GM12878 (cell line): ENCODE measurements around the gene FAHD1. TPM values are rescaled to one million over a fixed set of nuclear protein-coding genes. Genes with fewer than 3 reads are reported as not detected.

Experiments used
- ATAC-seq: fragments of 200-7000 bp; cut with Tn5 transposase; 3 replicates; pipeline ENCODE4 v1.9.1; 2020; ENCODE audit warnings: mild to moderate bottlenecking, moderate library complexity
- BruUV-seq: library from RNA; stranded (reverse); fragments of 400-500 nt; replicated peaks from 2 replicates; lab custom pipeline; 2021; lab: Mats Ljungman, UMichigan
- CTCF ChIA-PET: fragments of 300-600 bp; sonication (Branson Sonifier 250); formaldehyde crosslinking; extraction: SDS; loops from one replicate; lab custom pipeline; 2021; ENCODE audit warnings: inconsistent platforms; lab: Yijun Ruan, JAX
- POLR2A ChIA-PET: fragments of 350-600 bp; formaldehyde crosslinking; extraction: SDS; loops from one replicate; lab custom pipeline; 2021; ENCODE audit warnings: inconsistent platforms; lab: Charles Lee
- RAD21 ChIA-PET: fragments of 300-600 bp; sonication (Branson Sonifier 250); formaldehyde crosslinking; loops from one replicate; lab custom pipeline; 2023; ENCODE audit warnings: antibody characterized with exemption; ENCODE audit not compliant: unreplicated experiment; lab: Charles Lee
- SMC1A ChIA-PET: fragments of 300-600 bp; sonication (Branson Sonifier 250); formaldehyde crosslinking; loops from one replicate; lab custom pipeline; 2023; ENCODE audit not compliant: unreplicated experiment, uncharacterized antibody; lab: Charles Lee
- DNase-seq: peaks from one replicate; pipeline ENCODE4 v3.0.0-alpha.2; 2011; ENCODE audit warnings: low read depth, low spot score
- FAIRE-seq: peaks from 3 replicates; lab custom pipeline; 2011; peaks lifted over from hg19 to GRCh38; lab: Jason Lieb, UNC
- H2AFZ ChIP-seq: 2 replicates; pipeline ENCODE4 v1.6.0; 2011; ENCODE audit warnings: low read depth, low read length, control low read depth; ENCODE audit not compliant: control insufficient read depth
- H3K27ac ChIP-seq: 2 replicates; pipeline ENCODE4 v1.5.1; 2011; ENCODE audit warnings: control low read depth; ENCODE audit not compliant: control insufficient read depth, insufficient read depth
- H3K27me3 ChIP-seq, 2 experiments: replicated peaks in 1 of 2; 2 replicates each; pipeline versions ENCODE4 v1.6.0 to v1.6.1; 2011; ENCODE audit warnings: low read length in 1 of 2; ENCODE audit not compliant: control insufficient read depth in 2 of 2, insufficient read depth in 2 of 2
- H3K36me3 ChIP-seq, 2 experiments: 2 replicates each; pipeline ENCODE4 v1.5.1; 2011; ENCODE audit warnings: low read length in 1 of 2; ENCODE audit not compliant: control insufficient read depth in 2 of 2, insufficient read depth in 2 of 2
- H3K4me1 ChIP-seq: 2 replicates; pipeline ENCODE4 v1.6.1; 2011; ENCODE audit warnings: mild to moderate bottlenecking, low read length, moderate library complexity, mixed read lengths; ENCODE audit not compliant: control insufficient read depth, insufficient read depth
- H3K4me2 ChIP-seq: 2 replicates; pipeline ENCODE4 v1.6.0; 2011; ENCODE audit warnings: control low read depth; ENCODE audit not compliant: control insufficient read depth, insufficient read depth
- H3K4me3 ChIP-seq: fragments of 200-600 bp; sonication (generic); 2 replicates; pipeline ENCODE4 v1.5.1; 2016
- H3K79me2 ChIP-seq: 2 replicates; pipeline ENCODE4 v1.6.0; 2011; ENCODE audit warnings: low read length; ENCODE audit not compliant: control insufficient read depth, insufficient read depth
- H3K9ac ChIP-seq: 2 replicates; pipeline ENCODE4 v1.8.0; 2011; ENCODE audit warnings: low read length, control low read depth, mixed read lengths; ENCODE audit not compliant: control insufficient read depth, insufficient read depth
- H3K9me3 ChIP-seq: replicated peaks from 3 replicates; pipeline ENCODE4 v1.5.1; 2011; ENCODE audit warnings: mild to moderate bottlenecking, low read length; ENCODE audit not compliant: control insufficient read depth, insufficient read depth
- H4K20me1 ChIP-seq: 2 replicates; pipeline ENCODE4 v1.6.0; 2011; ENCODE audit not compliant: control insufficient read depth, insufficient read depth
- BMI1 ChIP-seq: fragments of 450-650 bp; IDR thresholded peaks from 2 replicates; pipeline ENCODE4 v1.6.1; 2016; ENCODE audit warnings: mild to moderate bottlenecking, moderate library complexity, borderline replicate concordance
- EP300 ChIP-seq, 2 experiments: fragments of 150-350 bp in 1 of 2; IDR thresholded peaks; 2 replicates each; pipeline ENCODE4 v1.6.1; 2011 to 2012; ENCODE audit warnings: low read depth in 2 of 2, low read length in 2 of 2, borderline replicate concordance in 1 of 2, improper control_type of control experiment in 1 of 2, inconsistent platforms in 1 of 2; ENCODE audit not compliant: control insufficient read depth in 1 of 2
- ETV6 ChIP-seq, 2 experiments: fragments of 450-650 bp in 1 of 2; IDR thresholded peaks in 1 of 2; conservative IDR thresholded peaks in 1 of 2; 2 replicates each; pipeline ENCODE4 v1.6.1; 2014; ENCODE audit warnings: antibody characterized with exemption in 1 of 2, borderline replicate concordance in 1 of 2, low read depth in 1 of 2, mild to moderate bottlenecking in 1 of 2, moderate library complexity in 1 of 2
- HDAC2 ChIP-seq: fragments of 200-600 bp; sonication (generic); IDR thresholded peaks from 2 replicates; pipeline ENCODE4 v1.6.1; 2017
- HDAC6 ChIP-seq: fragments of 200-600 bp; sonication (generic); IDR thresholded peaks from one replicate; pipeline ENCODE4 v1.8.0; 2017; ENCODE audit warnings: antibody characterized with exemption; ENCODE audit not compliant: unreplicated experiment
- KAT2A ChIP-seq: conservative IDR thresholded peaks from 2 replicates; pipeline ENCODE4 v1.6.1; 2011; ENCODE audit warnings: low read depth, low read length; ENCODE audit not compliant: control insufficient read depth
- MTA2 ChIP-seq: fragments of 450-650 bp; IDR thresholded peaks from 2 replicates; pipeline ENCODE4 v1.6.1; 2016; ENCODE audit warnings: low read depth, mild to moderate bottlenecking, moderate library complexity
- NFYA ChIP-seq: IDR thresholded peaks from 2 replicates; pipeline ENCODE4 v1.6.1; 2011; ENCODE audit warnings: low read depth, mild to moderate bottlenecking, low read length, improper control_type of control experiment, borderline replicate concordance
- NFYB ChIP-seq: IDR thresholded peaks from 2 replicates; pipeline ENCODE4 v1.6.1; 2011; ENCODE audit warnings: low read depth, mild to moderate bottlenecking, low read length, improper control_type of control experiment, moderate library complexity; ENCODE audit not compliant: insufficient read depth
- POLR2AphosphoS5 ChIP-seq: IDR thresholded peaks from 2 replicates; pipeline ENCODE4 v1.6.1; 2011; ENCODE audit warnings: mild to moderate bottlenecking, low read length, inconsistent platforms
- RAD21 ChIP-seq: IDR thresholded peaks from 2 replicates; pipeline ENCODE4 v1.6.1; 2011; ENCODE audit warnings: mild to moderate bottlenecking, low read depth, low read length, moderate library complexity; ENCODE audit not compliant: insufficient read depth
- RELA ChIP-seq: fragments of 450-650 bp; IDR thresholded peaks from 2 replicates; pipeline ENCODE4 v1.8.0; 2014; ENCODE audit warnings: borderline replicate concordance; ENCODE audit not compliant: partially characterized antibody
- SPI1 ChIP-seq: IDR thresholded peaks from 2 replicates; pipeline ENCODE4 v1.6.1; 2011; ENCODE audit warnings: low read depth, mild to moderate bottlenecking, low read length, moderate library complexity, borderline replicate concordance; ENCODE audit not compliant: insufficient read depth
- SREBF2 ChIP-seq: IDR thresholded peaks from 2 replicates; pipeline ENCODE4 v1.6.1; 2012; ENCODE audit warnings: mild to moderate bottlenecking, low read length
- ZNF207 ChIP-seq: fragments of 450-650 bp; IDR thresholded peaks from 2 replicates; pipeline ENCODE4 v1.6.1; 2014; ENCODE audit warnings: antibody characterized with exemption, mild to moderate bottlenecking, borderline replicate concordance
- WGBS: methylation state at CpG from one replicate; pipeline ENCODE4 v1.1.6; 2016; ENCODE audit warnings: low lambda C conversion rate; ENCODE audit not compliant: insufficient replicate concordance, insufficient coverage; ENCODE audit errors: missing lambda C conversion rate; 5-methylcytosine and 5-hydroxymethylcytosine counted together
- in situ Hi-C: fragments of 300-500 bp; cut with MboI; formaldehyde crosslinking; loops from 9 replicates; pipeline ENCODE4 v1.14.3; 2018; ENCODE audit warnings: mixed read lengths
- intact Hi-C: fragments of 100-400 bp; cut with micrococcal nuclease; formaldehyde crosslinking; loops from one replicate; pipeline ENCODE4 v1.14.2; 2022; ENCODE audit not compliant: unreplicated experiment
- polyA plus RNA-seq, 11 experiments: library from polyadenylated mRNA; depleted of rRNA in 4 of 11; unstranded in 6 of 11; stranded (reverse) in 5 of 11; fragments of >200 nt; fragmentation: Nextera tagmentation in 4 of 11; fragmentation: Illumina TruSeq in 1 of 11; extraction: Ambion mirVana in 4 of 11; extraction: Trizol in 1 of 11; gene quantifications; 1 replicate in 1 of 11; 2 replicates in 10 of 11; pipeline versions ENCODE4 v1.2.1 to v1.2.3, GENCODE V29; 2011 to 2016; ENCODE audit warnings: inconsistent platforms in 2 of 11, missing spikeins in 2 of 11, low read depth in 1 of 11
- total RNA-seq, 4 experiments: library from RNA; depleted of rRNA in 3 of 4; stranded (reverse); fragments of >200 nt in 3 of 4; fragmentation: Illumina TruSeq in 1 of 4; extraction: Trizol in 1 of 4; gene quantifications; 2 replicates each; pipeline versions ENCODE4 v1.2.1 to v1.2.3, GENCODE V29; 2013 to 2021
- TF ChIP-seq, protein P1 (sequence below): IDR thresholded peaks from 2 replicates; pipeline ENCODE4 v1.6.1; 2011; ENCODE audit warnings: mild to moderate bottlenecking, low read depth, low read length, moderate library complexity; ENCODE audit not compliant: insufficient replicate concordance
- TF ChIP-seq, protein P2 (sequence below), 3 experiments: IDR thresholded peaks in 2 of 3; conservative IDR thresholded peaks in 1 of 3; 2 replicates each; pipeline ENCODE4 v1.5.1; 2011; ENCODE audit warnings: low read depth in 3 of 3, low read length in 3 of 3, mild to moderate bottlenecking in 3 of 3, control low read depth in 2 of 3, moderate library complexity in 2 of 3, inconsistent platforms in 1 of 3, mixed read lengths in 1 of 3; ENCODE audit not compliant: control insufficient read depth in 2 of 3, insufficient read depth in 1 of 3; ENCODE audit errors: extremely low read depth in 1 of 3
- TF ChIP-seq, protein P3 (sequence below): IDR thresholded peaks from 2 replicates; pipeline ENCODE4 v1.6.1; 2012; ENCODE audit warnings: low read depth, low read length, improper control_type of control experiment

FAHD1 gene
- total and polyA plus RNA-seq, 10 of the 15 experiments (the other 5 are each of a cell fraction or from before 2014, with no cell fraction given) = 4.3 to 43.0 (median 18.8) TPM

DNA sequence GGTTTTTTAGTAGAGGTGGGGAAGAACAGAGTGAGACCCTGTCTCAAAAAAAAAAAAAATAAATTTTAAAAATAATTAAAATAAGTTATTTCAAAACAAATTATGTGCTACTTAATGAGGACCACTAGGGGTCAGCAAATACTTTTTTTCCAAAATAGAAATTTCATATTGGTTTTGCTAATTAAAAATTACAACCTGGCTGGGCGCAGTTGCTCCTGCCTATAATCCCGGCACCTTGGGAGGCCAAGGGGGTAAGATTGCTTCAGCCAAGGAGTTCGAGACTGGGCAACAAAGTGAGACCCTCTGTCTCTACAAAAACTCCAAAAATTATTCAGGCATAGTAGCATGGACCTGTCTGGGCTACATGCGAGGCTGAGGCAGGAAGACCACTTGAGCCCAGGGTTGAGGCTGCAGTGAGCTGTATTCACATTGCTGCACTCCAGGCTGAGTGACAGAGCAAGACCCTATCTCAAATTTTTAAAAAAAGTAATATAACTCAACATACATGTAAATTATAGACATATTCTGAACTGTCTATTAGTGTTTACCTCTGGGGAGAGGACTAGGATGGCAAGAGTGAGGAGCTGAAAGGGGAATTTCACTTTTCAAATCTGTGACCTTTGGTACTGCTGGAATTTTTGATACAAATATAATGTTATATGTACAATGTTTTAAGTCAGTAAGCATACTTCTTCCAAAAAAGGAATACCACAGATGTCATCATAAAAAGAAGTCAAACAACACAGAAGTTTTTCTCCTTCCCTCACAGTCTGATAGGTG, 36.9 kb downstream of the FAHD1 start:
- SMC1A ChIA-PET = interaction anchor here (1.0 to 1.2 kb wide), 2 partner anchors 13 to 65 kb away, joined by 3 to 4 read pairs; no protein-coding TSS in a partner anchor
- CTCF ChIA-PET = interaction anchor here (0.6 to 3.2 kb wide), 7 partner anchors 11 to 289 kb away, joined by 3 to 21 read pairs (median 5); no protein-coding TSS in a partner anchor
- ATAC-seq (peak; percentile 55), DNase-seq (no peak), FAIRE-seq (peak; percentile 71)
- Histone ChIP-seq H3K79me2 (no peaks in the 10 kb centered on the region), H4K20me1 (no peaks in the 10 kb centered on the region), H2AFZ (no peak overlapping the region), H3K27ac (no peak overlapping the region), H3K4me2 (no peak overlapping the region; the same call in 1 of the 2 replicates), H3K9me3 (no peaks in the 10 kb centered on the region), H3K4me3 (no peak overlapping the region), H3K9ac (no peak overlapping the region), H3K4me1 (no peaks in the 10 kb centered on the region), H3K27me3 (no peaks in the 10 kb centered on the region; a peak in 2 of 4 replicates), H3K36me3 (no peaks in the 10 kb centered on the region)
- POLR2A ChIA-PET = no interaction called here
- intact Hi-C loops = loop anchor here (2.0 kb wide), 1 partner anchor 65 kb away; no protein-coding TSS in a partner anchor
- BruUV-seq = no TSS peak
- in situ Hi-C loops = loop anchor here (10.0 kb wide), 2 partner anchors 71 to 281 kb away; partner anchors contain the start of gene RAB26
- WGBS = 0% methylated on average over 4 of the region's 4 CpGs
- RAD21 ChIA-PET = no interaction called here
- TF ChIP-seq RELA = no peak
- peak; percentile 47 for TF ChIP-seq RAD21
- TF ChIP-seq, protein P1, sequence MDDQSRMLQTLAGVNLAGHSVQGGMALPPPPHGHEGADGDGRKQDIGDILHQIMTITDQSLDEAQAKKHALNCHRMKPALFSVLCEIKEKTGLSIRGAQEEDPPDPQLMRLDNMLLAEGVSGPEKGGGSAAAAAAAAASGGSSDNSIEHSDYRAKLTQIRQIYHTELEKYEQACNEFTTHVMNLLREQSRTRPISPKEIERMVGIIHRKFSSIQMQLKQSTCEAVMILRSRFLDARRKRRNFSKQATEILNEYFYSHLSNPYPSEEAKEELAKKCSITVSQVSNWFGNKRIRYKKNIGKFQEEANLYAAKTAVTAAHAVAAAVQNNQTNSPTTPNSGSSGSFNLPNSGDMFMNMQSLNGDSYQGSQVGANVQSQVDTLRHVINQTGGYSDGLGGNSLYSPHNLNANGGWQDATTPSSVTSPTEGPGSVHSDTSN = no peak
- TF ChIP-seq POLR2AphosphoS5 = no peak
- TF ChIP-seq EP300 (IDR thresholded peaks at IDR 0.05; ENCODE audit: borderline replicate concordance in 1 of 2, control insufficient read depth in 1 of 2, low read depth in 2 of 2, low read length in 2 of 2) = no peak
- no peak for TF ChIP-seq MTA2
- no peak for TF ChIP-seq ZNF207
- no peak for TF ChIP-seq HDAC6
- TF ChIP-seq SPI1 = no peak
- TF ChIP-seq, protein P2, sequence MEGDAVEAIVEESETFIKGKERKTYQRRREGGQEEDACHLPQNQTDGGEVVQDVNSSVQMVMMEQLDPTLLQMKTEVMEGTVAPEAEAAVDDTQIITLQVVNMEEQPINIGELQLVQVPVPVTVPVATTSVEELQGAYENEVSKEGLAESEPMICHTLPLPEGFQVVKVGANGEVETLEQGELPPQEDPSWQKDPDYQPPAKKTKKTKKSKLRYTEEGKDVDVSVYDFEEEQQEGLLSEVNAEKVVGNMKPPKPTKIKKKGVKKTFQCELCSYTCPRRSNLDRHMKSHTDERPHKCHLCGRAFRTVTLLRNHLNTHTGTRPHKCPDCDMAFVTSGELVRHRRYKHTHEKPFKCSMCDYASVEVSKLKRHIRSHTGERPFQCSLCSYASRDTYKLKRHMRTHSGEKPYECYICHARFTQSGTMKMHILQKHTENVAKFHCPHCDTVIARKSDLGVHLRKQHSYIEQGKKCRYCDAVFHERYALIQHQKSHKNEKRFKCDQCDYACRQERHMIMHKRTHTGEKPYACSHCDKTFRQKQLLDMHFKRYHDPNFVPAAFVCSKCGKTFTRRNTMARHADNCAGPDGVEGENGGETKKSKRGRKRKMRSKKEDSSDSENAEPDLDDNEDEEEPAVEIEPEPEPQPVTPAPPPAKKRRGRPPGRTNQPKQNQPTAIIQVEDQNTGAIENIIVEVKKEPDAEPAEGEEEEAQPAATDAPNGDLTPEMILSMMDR (IDR thresholded peaks at IDR 0.05 in 2 of 3, conservative IDR thresholded peaks at IDR 0.05 in 1 of 3; ENCODE audit: control insufficient read depth in 2 of 3, extremely low read depth in 1 of 3, insufficient read depth in 1 of 3, low read depth in 3 of 3, low read length in 3 of 3) = peak; percentile 42 to 53 (median 42); a peak in 3 of 6 replicates
- no peak for TF ChIP-seq NFYB
- no peak for TF ChIP-seq KAT2A
- TF ChIP-seq SREBF2 = no peak
- TF ChIP-seq ETV6 (conservative IDR thresholded peaks at IDR 0.05 in 1 of 2, IDR thresholded peaks at IDR 0.05 in 1 of 2; ENCODE audit: borderline replicate concordance in 1 of 2, low read depth in 1 of 2) = no peak
- TF ChIP-seq, protein P3, sequence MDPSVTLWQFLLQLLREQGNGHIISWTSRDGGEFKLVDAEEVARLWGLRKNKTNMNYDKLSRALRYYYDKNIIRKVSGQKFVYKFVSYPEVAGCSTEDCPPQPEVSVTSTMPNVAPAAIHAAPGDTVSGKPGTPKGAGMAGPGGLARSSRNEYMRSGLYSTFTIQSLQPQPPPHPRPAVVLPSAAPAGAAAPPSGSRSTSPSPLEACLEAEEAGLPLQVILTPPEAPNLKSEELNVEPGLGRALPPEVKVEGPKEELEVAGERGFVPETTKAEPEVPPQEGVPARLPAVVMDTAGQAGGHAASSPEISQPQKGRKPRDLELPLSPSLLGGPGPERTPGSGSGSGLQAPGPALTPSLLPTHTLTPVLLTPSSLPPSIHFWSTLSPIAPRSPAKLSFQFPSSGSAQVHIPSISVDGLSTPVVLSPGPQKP = no peak
- TF ChIP-seq NFYA = no peak
- TF ChIP-seq HDAC2 = no peak
- TF ChIP-seq BMI1 = no peak
